ENCODE measurements around the gene LRRC55.

Gene LRRC55

DNA sequence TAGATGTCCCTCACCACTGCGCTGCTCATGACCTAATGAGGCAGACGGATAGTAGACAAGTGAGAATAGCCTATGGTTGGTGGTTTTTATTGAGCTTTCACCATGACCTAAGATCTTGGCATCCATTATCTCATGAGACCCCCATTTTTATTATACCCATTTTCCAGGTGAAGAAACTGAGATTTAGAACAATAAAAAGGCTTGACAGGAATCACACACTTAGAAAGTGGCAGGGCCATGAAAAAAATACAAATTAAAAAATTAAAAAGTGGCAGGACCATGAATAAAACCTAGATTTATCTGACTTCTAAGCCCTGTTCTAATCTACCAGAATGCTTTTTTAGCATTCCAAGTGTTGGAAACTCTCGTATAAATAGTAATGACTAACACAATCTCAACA is 1.1 kb downstream of the LRRC55 start:
- DNase-seq (ENCODE audit: low spot score), result no peak
- TF ChIP-seq, protein P1, sequence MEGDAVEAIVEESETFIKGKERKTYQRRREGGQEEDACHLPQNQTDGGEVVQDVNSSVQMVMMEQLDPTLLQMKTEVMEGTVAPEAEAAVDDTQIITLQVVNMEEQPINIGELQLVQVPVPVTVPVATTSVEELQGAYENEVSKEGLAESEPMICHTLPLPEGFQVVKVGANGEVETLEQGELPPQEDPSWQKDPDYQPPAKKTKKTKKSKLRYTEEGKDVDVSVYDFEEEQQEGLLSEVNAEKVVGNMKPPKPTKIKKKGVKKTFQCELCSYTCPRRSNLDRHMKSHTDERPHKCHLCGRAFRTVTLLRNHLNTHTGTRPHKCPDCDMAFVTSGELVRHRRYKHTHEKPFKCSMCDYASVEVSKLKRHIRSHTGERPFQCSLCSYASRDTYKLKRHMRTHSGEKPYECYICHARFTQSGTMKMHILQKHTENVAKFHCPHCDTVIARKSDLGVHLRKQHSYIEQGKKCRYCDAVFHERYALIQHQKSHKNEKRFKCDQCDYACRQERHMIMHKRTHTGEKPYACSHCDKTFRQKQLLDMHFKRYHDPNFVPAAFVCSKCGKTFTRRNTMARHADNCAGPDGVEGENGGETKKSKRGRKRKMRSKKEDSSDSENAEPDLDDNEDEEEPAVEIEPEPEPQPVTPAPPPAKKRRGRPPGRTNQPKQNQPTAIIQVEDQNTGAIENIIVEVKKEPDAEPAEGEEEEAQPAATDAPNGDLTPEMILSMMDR (IDR thresholded peaks at IDR 0.05; ENCODE audit: extremely low read depth, missing control alignments), result no peak

DNA sequence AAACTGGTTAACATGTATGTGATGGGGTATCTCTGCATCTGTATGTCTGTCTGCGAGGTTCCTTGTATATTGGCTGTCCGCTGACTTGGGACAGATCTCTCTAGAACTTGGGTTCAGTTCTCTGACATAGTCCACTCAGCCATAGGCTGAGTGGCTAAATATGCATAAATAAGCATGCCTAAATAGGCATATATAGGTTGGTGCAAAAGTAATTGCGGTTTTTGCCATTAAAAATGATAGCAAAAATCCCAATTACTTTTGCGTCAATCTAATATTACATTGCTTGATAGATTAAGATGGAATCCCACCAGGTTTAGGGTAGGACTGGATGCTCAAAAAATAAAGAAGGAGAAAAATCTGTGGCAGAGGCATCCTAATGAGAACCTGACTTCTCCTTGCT is 8.8 kb downstream of the LRRC55 start:
- no peak for DNase-seq (ENCODE audit: low spot score)
- TF ChIP-seq, protein P1 (IDR thresholded peaks at IDR 0.05; ENCODE audit: extremely low read depth, missing control alignments), result no peak

DNA sequence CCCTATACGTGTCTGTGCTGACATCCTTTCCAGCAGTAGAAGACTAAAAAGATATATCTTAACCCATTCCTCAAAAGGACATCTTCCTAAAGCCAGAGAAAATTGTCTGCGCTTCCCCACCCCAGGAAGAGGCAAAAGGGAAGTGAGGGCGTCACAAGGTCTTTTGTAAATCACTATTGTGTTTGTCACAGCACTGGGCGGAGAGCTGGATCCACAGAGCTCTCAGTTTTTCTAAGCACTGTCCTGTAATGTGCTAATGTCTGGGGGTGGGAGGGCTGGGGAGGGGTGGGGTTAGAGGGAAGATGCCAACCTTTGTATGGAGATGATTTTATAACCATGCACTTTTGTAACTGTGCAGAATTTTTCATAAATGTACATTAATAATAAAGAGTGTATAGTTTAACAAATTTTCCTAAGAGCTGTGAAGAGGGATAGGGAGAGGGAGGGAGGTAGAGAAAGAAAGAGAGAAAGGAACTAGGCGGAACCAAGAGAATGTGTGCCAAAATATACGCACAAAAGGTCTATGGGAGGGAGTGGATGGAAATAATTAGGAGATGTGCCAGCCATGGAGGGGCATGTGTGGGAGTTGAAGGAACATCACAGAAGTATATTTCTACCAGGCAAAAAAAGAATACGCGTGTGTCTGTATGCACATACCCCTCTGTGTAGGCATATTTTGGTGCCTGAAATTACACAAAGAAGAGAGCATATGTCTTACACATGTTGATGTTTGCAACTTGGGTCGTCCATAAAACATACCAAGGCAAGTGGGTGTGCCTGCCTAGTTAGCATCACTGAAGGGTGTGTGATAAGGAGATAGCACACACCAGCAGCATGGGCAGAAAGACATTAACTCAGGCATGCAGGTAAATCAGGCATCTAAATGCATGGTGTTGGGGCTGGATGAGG is 9.8 kb downstream of the LRRC55 start:
- TF ChIP-seq, protein P1 (IDR thresholded peaks at IDR 0.05; ENCODE audit: extremely low read depth, missing control alignments), result no peak

DNA sequence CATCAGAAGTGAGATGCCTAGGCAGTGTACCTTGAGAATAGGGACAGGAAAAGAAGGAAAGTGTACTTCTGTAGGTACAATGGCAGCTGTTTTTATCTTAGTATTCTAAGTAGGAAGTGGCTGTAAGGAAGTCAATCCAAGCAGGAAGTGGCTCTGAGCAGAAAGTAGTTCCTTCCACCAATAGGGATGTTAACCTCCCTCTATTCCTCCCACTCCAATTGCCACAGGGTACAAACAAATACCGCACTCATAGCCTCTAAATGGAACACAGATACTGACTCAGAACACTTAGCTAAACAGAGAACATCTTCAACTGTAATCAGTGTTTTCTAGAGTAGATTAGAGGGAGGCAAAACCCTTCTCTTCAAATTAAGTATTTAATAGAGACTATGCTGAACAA is 10.6 kb downstream of the LRRC55 start:
- DNase-seq (ENCODE audit: low spot score), result no peak
- TF ChIP-seq, protein P1 (IDR thresholded peaks at IDR 0.05; ENCODE audit: extremely low read depth, missing control alignments), result no peak

More for the DNA sequence above, 9.8 kb downstream of the LRRC55 start:
- no peak for DNase-seq (ENCODE audit: low spot score)

DNA sequence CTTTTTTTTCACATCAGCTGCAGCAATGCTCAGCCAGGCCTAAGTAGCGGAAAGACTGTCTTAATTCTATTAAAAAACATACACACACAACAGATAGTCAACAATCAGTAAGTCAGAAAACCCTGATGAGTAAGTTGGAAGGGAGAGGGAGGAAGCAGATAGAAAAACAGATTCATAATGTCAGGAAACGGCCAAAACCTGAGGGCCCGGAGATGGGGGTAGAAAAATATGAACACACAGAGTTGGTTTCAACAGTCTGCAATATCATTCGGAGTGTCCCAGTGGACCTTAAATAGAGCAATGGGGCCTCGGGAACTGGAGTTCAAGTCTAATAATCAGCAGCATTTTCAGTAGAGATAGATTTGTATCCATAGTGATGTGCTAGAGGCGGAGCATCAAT is 14.8 kb downstream of the LRRC55 start:
- no peak for DNase-seq (ENCODE audit: low spot score)
- TF ChIP-seq, protein P1 (IDR thresholded peaks at IDR 0.05; ENCODE audit: extremely low read depth, missing control alignments), result no peak

DNA sequence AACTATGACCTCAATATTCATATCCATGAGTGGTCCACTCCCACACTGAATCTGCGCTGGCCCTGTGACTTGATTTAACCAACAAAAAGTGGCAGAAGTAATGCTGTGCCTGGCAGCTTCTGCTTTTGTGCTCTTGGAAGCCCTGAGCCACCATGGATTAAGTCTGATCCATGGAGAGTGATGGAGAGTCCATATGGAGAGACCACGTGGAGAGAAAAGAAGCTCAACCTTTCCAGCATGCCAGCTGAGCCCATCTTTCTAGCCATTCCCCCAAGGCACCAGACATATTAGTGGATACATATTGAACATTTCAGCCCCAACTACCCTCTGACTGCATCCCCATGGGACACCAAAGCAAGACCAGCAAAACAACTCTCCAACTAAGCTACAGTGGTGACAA is 16.0 kb downstream of the LRRC55 start:
- TF ChIP-seq, protein P1 (IDR thresholded peaks at IDR 0.05; ENCODE audit: extremely low read depth, missing control alignments), result no peak
- no peak for DNase-seq (ENCODE audit: low spot score)

DNA sequence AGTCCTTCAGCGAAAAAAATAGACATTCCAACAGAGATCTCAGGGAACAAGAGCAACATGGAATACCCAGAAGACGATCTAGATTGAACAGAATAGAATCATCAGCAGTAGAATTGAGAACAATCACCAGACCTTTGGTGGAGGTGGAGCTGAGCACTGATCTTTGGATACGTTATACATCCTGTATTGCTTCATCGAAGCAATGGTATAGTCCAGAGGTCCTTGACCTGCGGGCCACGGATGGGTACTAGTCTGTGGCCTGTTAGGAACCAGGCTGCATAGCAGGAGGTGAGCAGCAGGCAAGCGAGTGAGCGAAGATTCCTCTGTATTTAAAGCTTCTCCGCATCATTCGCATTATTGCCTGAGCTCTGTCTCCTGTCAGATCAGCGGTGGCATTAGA is 17.6 kb downstream of the LRRC55 start:
- DNase-seq (ENCODE audit: low spot score), result no peak
- TF ChIP-seq, protein P1 (IDR thresholded peaks at IDR 0.05; ENCODE audit: extremely low read depth, missing control alignments), result no peak

All from GM20000 (cell line).